ENCODE results near the gene RPRD1B. TPM values are rescaled to one million over a fixed set of nuclear protein-coding genes. Genes with fewer than 3 reads are reported as not detected.

The RPRD1B gene
- total RNA-seq, 1 donor from 2014 or later: 39.1 TPM

- DNase-seq (ENCODE audit: low spot score in 2 of 2) (no peak), FAIRE-seq (no peak)
Measured at GRCh38 chr20:38116409-38117165, 83.0 kb downstream of the RPRD1B start.

- DNase-seq (ENCODE audit: low spot score in 2 of 2) (no peak), FAIRE-seq (no peak)
Measured at GRCh38 chr20:38117205-38117604, 83.7 kb downstream of the RPRD1B start.

- no peak for DNase-seq (ENCODE audit: low spot score in 2 of 2)
- FAIRE-seq: no peak
Measured at GRCh38 chr20:38117635-38118034, 84.1 kb downstream of the RPRD1B start.

GRCh38 chr20:38119446-38119845, 85.9 kb downstream of the RPRD1B start:
- FAIRE-seq (no peak), DNase-seq (ENCODE audit: low spot score in 2 of 2) (no peak)

- no peak for DNase-seq (ENCODE audit: low spot score in 2 of 2)
- no peak for FAIRE-seq
Measured at GRCh38 chr20:38120625-38120988, 87.1 kb downstream of the RPRD1B start.

- FAIRE-seq (no peak), DNase-seq (ENCODE audit: low spot score in 2 of 2) (no peak)
Measured at GRCh38 chr20:38121741-38122140, 88.2 kb downstream of the RPRD1B start.

GRCh38 chr20:38123021-38123587, 89.6 kb downstream of the RPRD1B start:
- no peak for FAIRE-seq
- no peak for DNase-seq (ENCODE audit: low spot score in 2 of 2)

GRCh38 chr20:38125157-38126056, 91.9 kb downstream of the RPRD1B start:
- FAIRE-seq (no peak), DNase-seq (ENCODE audit: low spot score in 2 of 2) (no peak)

GRCh38 chr20:38126146-38126921, 92.8 kb downstream of the RPRD1B start:
- FAIRE-seq (no peak), DNase-seq (ENCODE audit: low spot score in 2 of 2) (no peak)

- peak in 1 of 2 donors; percentile 58 for DNase-seq (ENCODE audit: low spot score in 2 of 2)
- FAIRE-seq: no peak
Measured at GRCh38 chr20:38126932-38127621, 93.5 kb downstream of the RPRD1B start.

- FAIRE-seq: no peak
- DNase-seq (ENCODE audit: low spot score in 2 of 2): no peak
Measured at GRCh38 chr20:38127920-38128528, 94.5 kb downstream of the RPRD1B start.

GRCh38 chr20:38128691-38129090, 95.1 kb downstream of the RPRD1B start:
- DNase-seq (ENCODE audit: low spot score in 2 of 2): no peak
- no peak for FAIRE-seq

- FAIRE-seq: no peak
- DNase-seq (ENCODE audit: low spot score in 2 of 2): no peak
Measured at GRCh38 chr20:38129248-38129865, 95.8 kb downstream of the RPRD1B start.

- DNase-seq (ENCODE audit: low spot score in 2 of 2) (no peak), FAIRE-seq (no peak)
Measured at GRCh38 chr20:38129893-38130609, 96.5 kb downstream of the RPRD1B start.

- FAIRE-seq (no peak), DNase-seq (ENCODE audit: low spot score in 2 of 2) (no peak)
Measured at GRCh38 chr20:38130687-38131587, 97.4 kb downstream of the RPRD1B start.

- DNase-seq (ENCODE audit: low spot score in 2 of 2): no peak
- no peak for FAIRE-seq
Measured at GRCh38 chr20:38131588-38132121, 98.1 kb downstream of the RPRD1B start.
